ENCODE data around the gene SVEP1.

Gene SVEP1

DNA sequence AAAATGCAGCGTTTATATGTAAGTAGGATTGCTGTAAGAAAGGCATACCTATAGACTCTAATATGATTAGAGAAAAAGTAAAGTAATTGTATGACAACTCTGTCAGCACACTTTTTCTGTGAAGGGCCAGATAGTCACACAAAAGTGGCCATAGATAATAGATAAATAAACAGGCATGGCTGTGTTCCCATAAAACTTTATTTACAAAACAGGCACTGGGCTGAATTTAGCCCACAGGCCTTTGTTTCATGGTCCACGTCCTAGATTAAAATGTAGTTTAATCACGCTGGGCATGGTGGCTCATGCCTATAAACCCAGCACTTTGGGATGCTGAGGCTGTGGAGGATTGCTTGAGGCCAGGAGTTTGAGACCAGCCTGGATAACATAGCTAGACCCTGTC is 233.2 kb downstream of the SVEP1 start:
- no peaks in the 10 kb centered on the region for H3K9me2 ChIP-seq (ENCODE audit: low read depth, low read length)
- no peak overlapping the region for H2AFZ ChIP-seq (ENCODE audit: low read length)
- H3K36me3 ChIP-seq (ENCODE audit: insufficient read depth, low read length), result no peaks in the 10 kb centered on the region
- no peaks in the 10 kb centered on the region for H3K79me2 ChIP-seq (ENCODE audit: insufficient read depth, low read length)
- H3K4me1 ChIP-seq (ENCODE audit: insufficient read depth, low read length, severe bottlenecking), result no peaks in the 10 kb centered on the region
- H3K4me3 ChIP-seq (ENCODE audit: low read depth, low read length, poor library complexity, severe bottlenecking), result no peak overlapping the region
- H3F3A ChIP-seq (ENCODE audit: insufficient read depth, low read length), result no peaks in the 10 kb centered on the region
- no peaks in the 10 kb centered on the region for H3K9me3 ChIP-seq (ENCODE audit: low read length)
- H4K20me1 ChIP-seq (ENCODE audit: insufficient read depth, low read length), result no peaks in the 10 kb centered on the region
- no peak overlapping the region for H3K27ac ChIP-seq (ENCODE audit: low read depth, low read length, poor library complexity, severe bottlenecking)
- H3K27me3 ChIP-seq (ENCODE audit: insufficient read depth, low read length), result no peaks in the 10 kb centered on the region
- TF ChIP-seq, protein P1, sequence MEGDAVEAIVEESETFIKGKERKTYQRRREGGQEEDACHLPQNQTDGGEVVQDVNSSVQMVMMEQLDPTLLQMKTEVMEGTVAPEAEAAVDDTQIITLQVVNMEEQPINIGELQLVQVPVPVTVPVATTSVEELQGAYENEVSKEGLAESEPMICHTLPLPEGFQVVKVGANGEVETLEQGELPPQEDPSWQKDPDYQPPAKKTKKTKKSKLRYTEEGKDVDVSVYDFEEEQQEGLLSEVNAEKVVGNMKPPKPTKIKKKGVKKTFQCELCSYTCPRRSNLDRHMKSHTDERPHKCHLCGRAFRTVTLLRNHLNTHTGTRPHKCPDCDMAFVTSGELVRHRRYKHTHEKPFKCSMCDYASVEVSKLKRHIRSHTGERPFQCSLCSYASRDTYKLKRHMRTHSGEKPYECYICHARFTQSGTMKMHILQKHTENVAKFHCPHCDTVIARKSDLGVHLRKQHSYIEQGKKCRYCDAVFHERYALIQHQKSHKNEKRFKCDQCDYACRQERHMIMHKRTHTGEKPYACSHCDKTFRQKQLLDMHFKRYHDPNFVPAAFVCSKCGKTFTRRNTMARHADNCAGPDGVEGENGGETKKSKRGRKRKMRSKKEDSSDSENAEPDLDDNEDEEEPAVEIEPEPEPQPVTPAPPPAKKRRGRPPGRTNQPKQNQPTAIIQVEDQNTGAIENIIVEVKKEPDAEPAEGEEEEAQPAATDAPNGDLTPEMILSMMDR (IDR thresholded peaks at IDR 0.05; ENCODE audit: low read length), result no peak
- no peak for TF ChIP-seq EZH2 (IDR thresholded peaks at IDR 0.05; ENCODE audit: borderline replicate concordance, low read length)
- no peak overlapping the region for H3K9ac ChIP-seq (ENCODE audit: low read length)
- no peak overlapping the region for H3K4me2 ChIP-seq (ENCODE audit: low read length)

DNA sequence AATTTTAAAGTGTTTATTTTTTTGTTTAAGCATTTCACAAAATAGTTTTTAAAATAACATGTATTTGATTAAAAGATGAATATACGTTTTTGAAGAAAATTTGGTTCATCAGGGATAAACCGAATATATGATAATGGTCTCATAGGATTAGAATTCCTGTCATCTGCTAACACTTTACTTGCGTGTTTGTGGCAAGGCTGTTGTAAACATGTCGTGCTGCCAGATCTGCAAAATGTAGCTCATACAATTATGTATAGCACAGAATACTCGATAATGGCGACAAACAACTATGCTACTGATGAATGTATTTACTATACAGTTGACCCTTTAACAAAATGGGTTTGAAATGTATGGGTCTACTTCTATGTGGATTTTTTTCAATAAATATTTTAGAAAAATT is 234.7 kb downstream of the SVEP1 start:
- Histone ChIP-seq H3K79me2 (ENCODE audit: insufficient read depth, low read length) (no peaks in the 10 kb centered on the region), H3K9me3 (ENCODE audit: low read length) (no peaks in the 10 kb centered on the region), H3K9me2 (ENCODE audit: low read depth, low read length) (no peaks in the 10 kb centered on the region), H3F3A (ENCODE audit: insufficient read depth, low read length) (no peaks in the 10 kb centered on the region), H2AFZ (ENCODE audit: low read length) (no peak overlapping the region), H3K4me3 (ENCODE audit: low read depth, low read length, poor library complexity, severe bottlenecking) (no peak overlapping the region), H3K27me3 (ENCODE audit: insufficient read depth, low read length) (no peaks in the 10 kb centered on the region), H3K27ac (ENCODE audit: low read depth, low read length, poor library complexity, severe bottlenecking) (no peak overlapping the region), H4K20me1 (ENCODE audit: insufficient read depth, low read length) (no peaks in the 10 kb centered on the region), H3K4me2 (ENCODE audit: low read length) (no peak overlapping the region), H3K4me1 (ENCODE audit: insufficient read depth, low read length, severe bottlenecking) (no peaks in the 10 kb centered on the region), H3K9ac (ENCODE audit: low read length) (no peak overlapping the region), H3K36me3 (ENCODE audit: insufficient read depth, low read length) (no peaks in the 10 kb centered on the region)
- TF ChIP-seq, protein P1 (IDR thresholded peaks at IDR 0.05; ENCODE audit: low read length), result no peak
- no peak for TF ChIP-seq EZH2 (IDR thresholded peaks at IDR 0.05; ENCODE audit: borderline replicate concordance, low read length)

DNA sequence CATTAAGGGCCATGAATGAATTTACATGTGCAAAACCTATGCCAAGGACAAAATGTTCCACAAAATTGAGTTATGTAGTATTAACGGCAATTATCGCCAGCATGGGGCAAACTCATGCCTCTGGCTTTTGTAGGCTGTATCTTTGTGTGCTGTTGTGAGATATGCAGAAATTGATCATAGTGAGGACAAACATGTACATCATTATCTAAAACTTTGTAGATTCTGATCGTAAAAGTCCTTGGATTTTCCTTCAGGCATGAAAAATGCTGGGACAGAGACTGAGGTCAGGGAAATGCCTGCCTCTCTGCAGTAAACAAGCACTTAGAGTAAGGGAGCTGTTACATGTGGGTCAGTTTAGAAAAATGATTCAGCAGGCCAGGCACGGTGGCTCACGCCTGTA is 236.0 kb downstream of the SVEP1 start:
- Histone ChIP-seq H3K4me2 (ENCODE audit: low read length) (no peak overlapping the region), H3K27ac (ENCODE audit: low read depth, low read length, poor library complexity, severe bottlenecking) (no peak overlapping the region), H3F3A (ENCODE audit: insufficient read depth, low read length) (no peaks in the 10 kb centered on the region), H4K20me1 (ENCODE audit: insufficient read depth, low read length) (no peaks in the 10 kb centered on the region), H3K36me3 (ENCODE audit: insufficient read depth, low read length) (no peaks in the 10 kb centered on the region), H3K27me3 (ENCODE audit: insufficient read depth, low read length) (no peaks in the 10 kb centered on the region), H2AFZ (ENCODE audit: low read length) (no peak overlapping the region), H3K9me3 (ENCODE audit: low read length) (no peaks in the 10 kb centered on the region), H3K9me2 (ENCODE audit: low read depth, low read length) (no peaks in the 10 kb centered on the region), H3K4me3 (ENCODE audit: low read depth, low read length, poor library complexity, severe bottlenecking) (no peak overlapping the region), H3K9ac (ENCODE audit: low read length) (no peak overlapping the region), H3K79me2 (ENCODE audit: insufficient read depth, low read length) (no peaks in the 10 kb centered on the region), H3K4me1 (ENCODE audit: insufficient read depth, low read length, severe bottlenecking) (no peaks in the 10 kb centered on the region)
- no peak for TF ChIP-seq EZH2 (IDR thresholded peaks at IDR 0.05; ENCODE audit: borderline replicate concordance, low read length)
- TF ChIP-seq, protein P1 (IDR thresholded peaks at IDR 0.05; ENCODE audit: low read length), result no peak

Data from OCI-LY1 (cell line).